WTC11 (cell line): ENCODE results near the gene DMRT2. TPM values are rescaled to one million over a fixed set of nuclear protein-coding genes. Genes with fewer than 3 reads are reported as not detected.

Experiments
- ATAC-seq: fragments of 200-7000 bp; cut with Tn5 transposase; 2 replicates; pipeline ENCODE4 v1.10.0; 2021; ENCODE audit warnings: mild to moderate bottlenecking, moderate library complexity
- CTCF ChIA-PET: fragments of 300-600 bp; sonication (Branson Sonifier 250); formaldehyde crosslinking; loops from one replicate; lab custom pipeline; 2021; ENCODE audit warnings: antibody characterized with exemption; lab: Charles Lee
- POLR2A ChIA-PET: fragments of 350-600 bp; sonication (Branson Sonifier 250); formaldehyde crosslinking; loops from one replicate; lab custom pipeline; 2021; ENCODE audit warnings: antibody characterized with exemption; lab: Charles Lee
- DNase-seq: peaks from one replicate; pipeline ENCODE4 v3.0.0; 2021; ENCODE audit warnings: low spot score
- H3K27ac Mint-ChIP-seq: 2 replicates; pipeline ENCODE4 v1.8.0; 2021; ENCODE audit warnings: mixed read lengths
- H3K27me3 Mint-ChIP-seq: 2 replicates; pipeline ENCODE4 v1.8.0; 2021; ENCODE audit warnings: low read depth, mild to moderate bottlenecking, moderate library complexity, mixed read lengths
- H3K36me3 Mint-ChIP-seq: 2 replicates; pipeline ENCODE4 v1.8.0; 2021; ENCODE audit warnings: mixed read lengths
- H3K4me1 Mint-ChIP-seq: 2 replicates; pipeline ENCODE4 v1.8.0; 2022; ENCODE audit warnings: mixed read lengths
- H3K4me3 Mint-ChIP-seq: 2 replicates; pipeline ENCODE4 v1.8.0; 2021; ENCODE audit warnings: mild to moderate bottlenecking, moderate library complexity, mixed read lengths
- H3K9me3 Mint-ChIP-seq: 2 replicates; pipeline ENCODE4 v1.8.0; 2021; ENCODE audit warnings: mixed read lengths
- AR ChIP-seq: fragments of 250-450 bp; sonication (Bioruptor Pico); IDR thresholded peaks from 2 replicates; pipeline ENCODE4 v1.9.0; 2021; ENCODE audit warnings: mild to moderate bottlenecking
- CTCF ChIP-seq: fragments of 200-600 bp; IDR thresholded peaks from 2 replicates; pipeline ENCODE4 v1.8.0; 2022; ENCODE audit warnings: antibody characterized with exemption
- E2F4 ChIP-seq: sonication (generic); formaldehyde crosslinking; IDR thresholded peaks from 2 replicates; pipeline ENCODE4 v1.8.1; 2022; ENCODE audit warnings: low read depth, mild to moderate bottlenecking, moderate library complexity, missing genetic modification reagents, borderline replicate concordance
- ETV6 ChIP-seq: sonication (generic); formaldehyde crosslinking; IDR thresholded peaks from 2 replicates; pipeline ENCODE4 v1.8.1; 2022; ENCODE audit warnings: mild to moderate bottlenecking, missing genetic modification reagents
- JUN ChIP-seq: sonication (generic); formaldehyde crosslinking; IDR thresholded peaks from 2 replicates; pipeline ENCODE4 v1.8.0; 2023; ENCODE audit warnings: mild to moderate bottlenecking, missing genetic modification reagents
- OVOL2 ChIP-seq: fragments of 250-450 bp; sonication (Bioruptor Pico); IDR thresholded peaks from 2 replicates; pipeline ENCODE4 v1.9.0; 2021; ENCODE audit warnings: mild to moderate bottlenecking, borderline replicate concordance
- PRRX2 ChIP-seq: fragments of 250-450 bp; sonication (Bioruptor Pico); IDR thresholded peaks from 2 replicates; pipeline ENCODE4 v1.8.0; 2021; ENCODE audit warnings: mild to moderate bottlenecking
- SMAD3 ChIP-seq: sonication (generic); formaldehyde crosslinking; IDR thresholded peaks from 2 replicates; pipeline ENCODE4 v1.8.0; 2022; ENCODE audit warnings: missing genetic modification reagents, mild to moderate bottlenecking, borderline replicate concordance
- SMAD4 ChIP-seq: sonication (generic); formaldehyde crosslinking; IDR thresholded peaks from 2 replicates; pipeline ENCODE4 v1.8.0; 2022; ENCODE audit warnings: mild to moderate bottlenecking, missing genetic modification reagents
- ZBTB43 ChIP-seq: sonication (generic); formaldehyde crosslinking; IDR thresholded peaks from 2 replicates; pipeline ENCODE4 v1.8.1; 2023; ENCODE audit warnings: mild to moderate bottlenecking, missing genetic modification reagents
- ZNF121 ChIP-seq: sonication (generic); formaldehyde crosslinking; IDR thresholded peaks from 2 replicates; pipeline ENCODE4 v1.8.0; 2023; ENCODE audit warnings: missing genetic modification reagents
- ZNF219 ChIP-seq: sonication (generic); formaldehyde crosslinking; IDR thresholded peaks from 2 replicates; pipeline ENCODE4 v1.8.0; 2023; ENCODE audit warnings: missing genetic modification reagents, mild to moderate bottlenecking, borderline replicate concordance
- ZNF416 ChIP-seq: fragments of 250-450 bp; sonication (Bioruptor Pico); IDR thresholded peaks from 2 replicates; pipeline ENCODE4 v1.9.0; 2021; ENCODE audit warnings: mild to moderate bottlenecking, inconsistent platforms
- ZNF425 ChIP-seq: fragments of 250-450 bp; sonication (Bioruptor Pico); conservative IDR thresholded peaks from 2 replicates; pipeline ENCODE4 v1.9.0; 2021; ENCODE audit warnings: mild to moderate bottlenecking
- ZNF671 ChIP-seq: fragments of 250-450 bp; sonication (Bioruptor Pico); IDR thresholded peaks from 2 replicates; pipeline ENCODE4 v1.8.0; 2021; ENCODE audit warnings: mild to moderate bottlenecking
- total RNA-seq: library from RNA; stranded (reverse); gene quantifications from 3 replicates; pipeline ENCODE4 v1.2.3, GENCODE V29; 2021

The DMRT2 gene
- total RNA-seq, 1 experiment from 2014 or later, result not detected

GRCh38 chr9:1001838-1002237 lies 48.3 kb upstream of the DMRT2 start (continued):
- TF ChIP-seq ZBTB43 (CRISPR knock-in tag) (no peak), JUN (CRISPR knock-in tag) (no peak), AR (no peak), ZNF219 (CRISPR knock-in tag) (no peak), SMAD3 (no peak)

- Mint-ChIP-seq H3K27ac (no peak overlapping the region), H3K4me3 (no peak overlapping the region), H3K36me3 (peaks cover 17% of the 10 kb centered on the region), H3K9me3 (peaks cover 30% of the 10 kb centered on the region), H3K4me1 (peaks cover 3% of the 10 kb centered on the region), H3K27me3 (peaks cover 7% of the 10 kb centered on the region)
- no peak for ATAC-seq
- CTCF ChIA-PET, result interaction anchor here (0.6 to 2.1 kb wide), 3 partner anchors 24 to 250 kb away, joined by 3 to 10 read pairs (median 6); no protein-coding TSS in a partner anchor
- POLR2A ChIA-PET, result no interaction called here
- DNase-seq, result no peak
- TF ChIP-seq CTCF (no peak), ZNF121 (no peak), PRRX2 (CRISPR knock-in tag) (no peak), JUN (CRISPR knock-in tag) (no peak), OVOL2 (CRISPR knock-in tag) (no peak), ZNF671 (no peak), SMAD4 (CRISPR knock-in tag) (no peak), ZNF416 (CRISPR knock-in tag) (no peak), SMAD3 (no peak)
Observed at GRCh38 chr9:1002678-1003077, 47.5 kb upstream of the DMRT2 start.

- peak; percentile 83 for ATAC-seq
- no peak overlapping the region for H3K4me3 Mint-ChIP-seq
- peaks cover 2% of the 10 kb centered on the region for H3K36me3 Mint-ChIP-seq
- TF ChIP-seq ETV6 (CRISPR knock-in tag) (no peak), CTCF (peak; percentile 36; the same call in 1 of the 2 replicates), ZNF425 (no peak), E2F4 (CRISPR knock-in tag) (no peak)
- POLR2A ChIA-PET, result no interaction called here
- peaks cover 14% of the 10 kb centered on the region for H3K9me3 Mint-ChIP-seq
- CTCF ChIA-PET, result interaction anchor here (0.6 to 2.1 kb wide), 40 partner anchors 14 to 859 kb away, joined by 3 to 37 read pairs (median 4); partner anchors contain the start of genes DMRT1, DMRT2 and DMRT3
- H3K4me1 Mint-ChIP-seq, result peaks cover 13% of the 10 kb centered on the region
- H3K27ac Mint-ChIP-seq, result no peak overlapping the region
- H3K27me3 Mint-ChIP-seq, result peaks cover 17% of the 10 kb centered on the region
- DNase-seq, result peak; percentile 29
Observed at GRCh38 chr9:1005043-1005667, 45.0 kb upstream of the DMRT2 start.
